ENCODE results near the gene CEMIP. TPM values are rescaled to one million over a fixed set of nuclear protein-coding genes. Genes with fewer than 3 reads are reported as not detected.

CEMIP gene
- total RNA-seq, 2 experiments from 2014 or later, result not detected

DNA sequence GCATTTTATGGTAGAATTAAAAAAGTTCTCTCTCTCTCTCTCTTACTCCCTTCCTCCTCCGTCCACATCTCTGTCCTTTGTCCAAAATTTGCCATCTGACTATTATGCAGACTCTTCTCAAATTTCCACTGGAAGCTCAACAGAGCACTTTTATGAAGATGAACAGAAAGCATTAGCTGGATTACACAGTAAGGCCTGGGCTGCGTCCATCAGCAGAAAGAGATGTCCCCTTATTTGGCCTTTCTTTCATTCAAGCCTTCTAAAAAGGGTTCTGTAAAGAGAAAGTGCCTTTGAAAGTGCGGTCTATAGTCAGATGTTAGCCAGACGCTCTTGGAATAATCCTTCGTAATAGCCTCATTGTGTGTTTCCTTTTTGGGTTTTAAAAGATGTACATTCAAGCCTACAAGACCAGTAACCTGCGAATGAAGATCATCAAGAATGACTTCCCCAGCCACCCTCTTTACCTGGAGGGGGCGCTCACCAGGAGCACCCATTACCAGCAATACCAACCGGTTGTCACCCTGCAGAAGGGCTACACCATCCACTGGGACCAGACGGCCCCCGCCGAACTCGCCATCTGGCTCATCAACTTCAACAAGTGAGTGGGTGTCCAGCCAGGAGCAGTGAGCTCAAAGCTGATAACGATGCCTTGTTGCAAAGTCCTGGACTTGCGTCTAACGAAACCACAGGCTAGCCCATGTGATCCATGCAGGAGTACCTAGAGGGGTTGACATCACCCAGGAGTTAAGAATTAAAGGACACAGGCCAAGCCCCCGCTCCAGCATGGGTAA is 157.3 kb downstream of the CEMIP start:
- Histone ChIP-seq H3K36me3 (ENCODE audit: insufficient read depth, low read length) (peaks cover 2% of the 10 kb centered on the region), H3K27me3 (ENCODE audit: control insufficient read depth in 1 of 2, insufficient read depth in 2 of 2, low read length in 2 of 2) (no peaks in the 10 kb centered on the region), H3K27ac (ENCODE audit: low read depth in 1 of 2, low read length in 2 of 2) (no peak overlapping the region), H3K4me1 (ENCODE audit: insufficient read depth, low read length) (no peaks in the 10 kb centered on the region), H3K9me3 (ENCODE audit: control insufficient read depth in 1 of 2, insufficient read depth in 1 of 2, low read length in 2 of 2) (no peaks in the 10 kb centered on the region), H3K4me3 (ENCODE audit: low read length) (no peak overlapping the region)
- TF ChIP-seq CTCF (IDR thresholded peaks at IDR 0.05), result no peak
- Mint-ChIP-seq H3K9me3 (no peaks in the 10 kb centered on the region), H3K27me3 (no peaks in the 10 kb centered on the region), H3K36me3 (ENCODE audit: low read depth) (peaks cover 35% of the 10 kb centered on the region), H3K4me3 (no peak overlapping the region), H3K4me1 (ENCODE audit: low read depth) (no peaks in the 10 kb centered on the region), H3K27ac (no peak overlapping the region)
- DNase-seq, result no peak
- POLR2A ChIA-PET, result no interaction called here
- intact Hi-C loops (cut with DNase I, micrococcal nuclease), result no loop called here
- ATAC-seq (ENCODE audit: poor library complexity), result no peak
- CTCF ChIA-PET, result no interaction called here

DNA sequence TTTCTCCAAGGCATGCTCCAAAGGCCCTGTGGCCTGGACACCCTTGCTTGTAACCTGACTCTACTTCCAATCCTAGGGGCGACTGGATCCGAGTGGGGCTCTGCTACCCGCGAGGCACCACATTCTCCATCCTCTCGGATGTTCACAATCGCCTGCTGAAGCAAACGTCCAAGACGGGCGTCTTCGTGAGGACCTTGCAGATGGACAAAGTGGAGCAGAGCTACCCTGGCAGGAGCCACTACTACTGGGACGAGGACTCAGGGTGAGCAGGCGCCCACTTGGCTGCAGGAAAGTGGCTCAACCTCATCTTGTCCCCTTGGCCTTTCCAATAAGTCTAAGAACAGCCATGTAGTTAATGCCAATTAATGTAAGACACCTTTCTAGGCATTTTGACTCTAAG is 158.5 kb downstream of the CEMIP start:
- H3K4me1 Mint-ChIP-seq (ENCODE audit: low read depth), result no peaks in the 10 kb centered on the region
- Histone ChIP-seq H3K27ac (ENCODE audit: low read depth in 1 of 2, low read length in 2 of 2) (no peak overlapping the region), H3K36me3 (ENCODE audit: insufficient read depth, low read length) (peaks cover 10% of the 10 kb centered on the region), H3K27me3 (ENCODE audit: control insufficient read depth in 1 of 2, insufficient read depth in 2 of 2, low read length in 2 of 2) (no peaks in the 10 kb centered on the region), H3K4me1 (ENCODE audit: insufficient read depth, low read length) (no peaks in the 10 kb centered on the region), H3K9me3 (ENCODE audit: control insufficient read depth in 1 of 2, insufficient read depth in 1 of 2, low read length in 2 of 2) (no peaks in the 10 kb centered on the region), H3K4me3 (ENCODE audit: low read length) (no peak overlapping the region)
- CTCF ChIA-PET, result no interaction called here
- H3K27me3 Mint-ChIP-seq, result no peaks in the 10 kb centered on the region
- no peak for TF ChIP-seq CTCF (IDR thresholded peaks at IDR 0.05)
- DNase-seq, result no peak
- intact Hi-C loops (cut with DNase I, micrococcal nuclease), result no loop called here
- H3K4me3 Mint-ChIP-seq, result no peak overlapping the region
- no peaks in the 10 kb centered on the region for H3K9me3 Mint-ChIP-seq
- peaks cover 47% of the 10 kb centered on the region for H3K36me3 Mint-ChIP-seq (ENCODE audit: low read depth)
- no peak overlapping the region for H3K27ac Mint-ChIP-seq
- ATAC-seq (ENCODE audit: poor library complexity), result no peak
- POLR2A ChIA-PET, result no interaction called here

- Mint-ChIP-seq H3K4me3 (no peak overlapping the region), H3K4me1 (ENCODE audit: low read depth) (no peaks in the 10 kb centered on the region), H3K27me3 (no peaks in the 10 kb centered on the region), H3K9me3 (no peaks in the 10 kb centered on the region), H3K36me3 (ENCODE audit: low read depth) (peaks cover 61% of the 10 kb centered on the region), H3K27ac (no peak overlapping the region)
- CTCF ChIA-PET, result no interaction called here
- intact Hi-C loops (cut with DNase I, micrococcal nuclease), result no loop called here
- peaks cover 19% of the 10 kb centered on the region for H3K36me3 ChIP-seq (ENCODE audit: insufficient read depth, low read length)
- H3K27me3 ChIP-seq (ENCODE audit: control insufficient read depth in 1 of 2, insufficient read depth in 2 of 2, low read length in 2 of 2), result no peaks in the 10 kb centered on the region
- ATAC-seq (ENCODE audit: poor library complexity) (no peak), DNase-seq (no peak)
- no peak overlapping the region for H3K27ac ChIP-seq (ENCODE audit: low read depth in 1 of 2, low read length in 2 of 2)
- POLR2A ChIA-PET, result no interaction called here
- H3K9me3 ChIP-seq (ENCODE audit: control insufficient read depth in 1 of 2, insufficient read depth in 1 of 2, low read length in 2 of 2), result no peaks in the 10 kb centered on the region
- no peak overlapping the region for H3K4me3 ChIP-seq (ENCODE audit: low read length)
- H3K4me1 ChIP-seq (ENCODE audit: insufficient read depth, low read length), result no peaks in the 10 kb centered on the region
- no peak for TF ChIP-seq CTCF (IDR thresholded peaks at IDR 0.05)
Measured at GRCh38 chr15:80939216-80939615, 160.0 kb downstream of the CEMIP start.
